GM19099 (cell line): ENCODE data around the gene SHC2.

ENCODE experiments used
- POLR2A ChIP-seq: IDR thresholded peaks from 3 replicates; pipeline ENCODE4 v1.6.1; 2011; ENCODE audit warnings: low read depth; ENCODE audit not compliant: insufficient read length; ENCODE audit errors: extremely low read depth

Gene SHC2

DNA sequence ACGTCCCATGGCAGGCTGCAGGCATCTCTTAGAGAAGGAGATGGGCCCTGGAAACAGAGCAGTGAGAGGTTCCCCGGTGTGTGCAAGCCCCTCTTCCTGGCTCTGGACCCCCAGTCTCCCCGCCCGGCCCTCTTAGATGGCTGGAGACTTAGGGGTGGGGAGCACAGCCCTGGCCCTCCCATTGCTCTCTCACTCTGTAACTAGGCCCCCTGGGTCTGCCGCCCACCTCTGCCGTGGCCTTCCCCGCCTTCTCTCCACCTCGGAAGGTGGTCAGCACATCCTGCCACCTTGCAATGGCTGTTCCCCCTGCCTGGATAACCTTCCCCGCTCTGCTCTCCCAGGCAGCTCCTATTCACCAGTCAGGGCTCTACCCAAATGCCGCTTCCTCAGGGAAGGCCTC lies 30.1 kb downstream of the SHC2 start:
- no peak for TF ChIP-seq POLR2A

DNA sequence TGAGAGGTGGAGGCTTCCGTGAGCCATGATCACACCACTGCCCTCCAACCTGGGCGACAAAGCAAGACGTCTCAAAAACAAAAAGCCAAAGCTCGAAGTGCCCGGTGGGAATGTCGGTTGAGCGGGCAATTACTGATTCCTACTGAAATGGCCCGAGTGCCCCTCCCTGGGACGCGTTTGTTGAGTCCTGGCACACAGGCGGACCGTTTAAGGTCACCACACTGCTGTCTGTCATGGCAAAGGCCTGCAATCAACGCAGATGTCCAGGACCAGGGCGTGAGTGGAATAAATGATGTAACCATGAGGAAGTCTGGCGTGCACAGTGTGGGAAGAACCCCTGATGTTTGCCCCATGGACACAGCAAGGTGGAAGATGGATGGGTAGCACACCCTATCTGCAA lies 32.7 kb downstream of the SHC2 start:
- TF ChIP-seq POLR2A: no peak

DNA sequence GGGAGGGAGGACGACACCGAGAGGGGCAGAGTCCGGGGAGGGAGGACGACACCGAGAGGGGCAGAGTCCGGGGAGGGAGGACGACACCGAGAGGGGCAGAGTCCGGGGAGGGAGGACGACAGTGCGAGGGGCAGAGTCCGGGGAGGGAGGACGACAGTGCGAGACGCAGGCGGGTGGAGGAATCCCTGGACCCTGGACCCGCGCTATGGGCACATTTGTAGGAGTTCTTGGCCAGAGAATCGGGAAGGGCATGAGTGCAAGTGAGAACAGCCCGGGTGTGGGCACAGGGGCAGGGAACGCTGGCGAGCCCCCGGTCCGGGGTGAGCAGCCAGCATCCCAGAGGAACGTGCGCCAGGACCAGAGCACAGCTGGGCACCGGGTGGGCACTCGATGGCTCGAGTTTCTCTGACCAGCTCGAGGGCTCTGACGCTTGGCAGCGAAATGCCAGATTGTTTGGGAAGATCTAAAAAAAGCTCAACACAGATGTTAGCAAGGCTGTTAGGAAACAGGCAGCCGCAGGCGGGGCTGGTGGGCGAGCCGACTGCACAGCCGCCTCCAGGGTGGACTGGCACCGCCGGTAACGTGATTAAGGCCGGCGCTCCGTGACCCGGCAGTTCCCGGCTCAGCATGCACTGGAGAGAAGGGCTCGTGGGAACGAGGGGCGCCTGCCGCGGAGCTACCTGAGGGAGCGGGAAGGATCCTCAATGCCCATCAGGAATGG lies 33.9 kb downstream of the SHC2 start:
- TF ChIP-seq POLR2A: no peak

DNA sequence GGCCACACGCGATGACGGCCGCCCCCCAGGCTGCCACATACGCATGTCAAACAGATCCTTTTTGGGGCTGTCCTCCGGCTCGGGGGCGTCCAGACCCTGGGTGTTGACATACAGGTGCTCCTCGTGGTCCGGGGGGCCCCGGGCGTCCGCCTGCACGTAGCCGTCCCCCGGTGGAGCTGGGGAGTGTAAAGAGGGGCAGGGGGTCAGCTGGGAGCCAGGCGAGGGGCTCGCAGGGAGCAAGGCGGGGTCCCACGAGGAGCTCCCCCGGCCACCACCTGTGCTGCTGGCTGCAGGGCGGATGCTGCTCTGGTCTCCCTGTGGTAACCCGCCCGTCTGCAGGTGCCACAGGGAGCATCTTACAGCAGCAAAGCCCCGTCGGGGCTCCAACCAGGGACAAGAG lies 35.8 kb downstream of the SHC2 start:
- no peak for TF ChIP-seq POLR2A

DNA sequence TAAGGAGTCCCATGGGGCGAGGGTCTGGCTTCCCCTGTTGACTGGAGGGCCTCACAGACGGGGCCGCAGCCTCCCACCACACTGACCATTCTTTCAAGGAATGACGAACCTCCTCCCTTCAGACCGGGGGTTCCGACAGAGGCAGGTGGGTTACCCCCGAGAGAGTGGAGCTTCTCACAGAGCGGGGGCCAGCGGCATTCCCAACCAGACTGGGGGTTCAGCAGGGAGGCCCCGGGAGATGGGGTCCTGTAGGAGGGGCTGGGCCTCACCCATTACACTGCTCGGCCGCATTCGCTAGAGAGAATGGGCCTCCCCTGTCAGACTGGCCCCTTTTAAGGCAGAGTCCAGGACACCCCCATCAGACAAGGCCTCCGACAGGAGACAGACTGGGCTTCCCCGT lies 36.3 kb downstream of the SHC2 start:
- TF ChIP-seq POLR2A: no peak

DNA sequence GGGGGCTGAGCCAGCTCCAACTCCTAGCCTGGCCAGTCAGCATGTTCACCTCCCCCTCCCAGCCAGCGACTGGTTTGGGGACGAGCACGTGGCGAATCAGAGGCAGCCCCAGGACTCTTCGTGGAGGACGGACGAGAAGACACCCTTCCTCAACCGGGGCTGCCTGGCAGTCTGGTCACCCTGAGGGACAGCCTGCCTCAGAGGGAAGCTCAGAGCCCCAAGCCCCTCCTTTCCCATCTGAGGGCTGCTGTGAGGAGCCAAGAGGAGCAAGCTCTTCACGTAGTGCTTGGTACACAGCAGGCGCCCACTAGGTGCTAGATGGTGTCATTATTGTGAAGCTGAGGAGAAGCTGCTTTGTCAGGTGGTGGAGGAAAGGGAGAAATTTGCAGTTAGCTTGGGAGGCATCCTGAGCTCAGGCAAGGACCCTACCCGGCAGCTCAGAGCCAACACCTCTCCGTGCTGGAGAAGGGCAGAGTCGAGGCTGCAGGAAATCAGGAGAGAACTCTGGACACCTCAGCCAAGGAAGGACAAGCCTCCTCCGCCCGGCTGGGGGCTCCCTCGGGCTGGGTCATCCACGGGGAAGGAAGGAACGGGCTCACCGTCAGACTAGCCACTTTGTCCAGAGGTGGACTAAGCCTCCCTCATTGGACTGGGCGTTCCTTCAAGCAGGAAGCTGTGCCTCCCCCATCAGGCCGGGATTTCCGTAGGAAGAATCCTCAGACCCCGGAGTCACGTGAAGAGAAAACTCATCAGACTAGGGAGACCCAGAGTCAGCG lies 37.0 kb downstream of the SHC2 start:
- TF ChIP-seq POLR2A: no peak

DNA sequence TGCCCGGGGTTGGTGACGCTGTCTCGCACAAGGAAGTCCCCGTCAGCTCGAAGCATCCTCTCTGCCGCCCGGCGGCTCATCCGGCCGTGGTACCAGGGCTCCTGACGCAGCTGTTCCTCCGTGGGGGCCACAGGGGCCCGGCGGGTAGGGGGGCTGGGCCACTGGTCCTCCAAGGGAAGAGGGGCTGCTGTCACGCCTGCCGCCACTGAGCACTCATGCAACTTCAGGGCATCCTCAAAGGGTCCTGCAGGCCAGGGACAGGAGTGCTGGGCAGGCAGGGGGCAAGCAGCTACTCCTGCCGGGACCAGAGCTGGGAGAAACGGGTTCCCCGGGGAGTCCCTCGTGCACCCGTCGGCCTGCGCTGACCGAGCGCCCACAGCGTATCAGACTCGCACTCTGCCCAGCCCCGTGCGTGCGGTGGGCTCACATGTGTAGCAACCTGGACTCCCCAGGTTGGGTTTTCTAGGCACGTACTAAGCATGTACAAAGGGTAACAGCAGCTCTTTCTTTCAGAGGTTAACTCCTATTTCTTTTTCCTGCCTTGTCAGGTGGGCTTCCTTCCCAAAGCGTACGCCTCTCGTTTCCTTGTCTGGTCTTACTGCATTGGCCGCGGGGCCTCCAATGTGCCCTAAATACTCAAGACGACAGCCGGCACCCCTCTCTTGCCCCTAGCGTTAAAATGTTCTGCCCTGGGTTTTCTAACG lies 38.5 kb downstream of the SHC2 start:
- TF ChIP-seq POLR2A: no peak

DNA sequence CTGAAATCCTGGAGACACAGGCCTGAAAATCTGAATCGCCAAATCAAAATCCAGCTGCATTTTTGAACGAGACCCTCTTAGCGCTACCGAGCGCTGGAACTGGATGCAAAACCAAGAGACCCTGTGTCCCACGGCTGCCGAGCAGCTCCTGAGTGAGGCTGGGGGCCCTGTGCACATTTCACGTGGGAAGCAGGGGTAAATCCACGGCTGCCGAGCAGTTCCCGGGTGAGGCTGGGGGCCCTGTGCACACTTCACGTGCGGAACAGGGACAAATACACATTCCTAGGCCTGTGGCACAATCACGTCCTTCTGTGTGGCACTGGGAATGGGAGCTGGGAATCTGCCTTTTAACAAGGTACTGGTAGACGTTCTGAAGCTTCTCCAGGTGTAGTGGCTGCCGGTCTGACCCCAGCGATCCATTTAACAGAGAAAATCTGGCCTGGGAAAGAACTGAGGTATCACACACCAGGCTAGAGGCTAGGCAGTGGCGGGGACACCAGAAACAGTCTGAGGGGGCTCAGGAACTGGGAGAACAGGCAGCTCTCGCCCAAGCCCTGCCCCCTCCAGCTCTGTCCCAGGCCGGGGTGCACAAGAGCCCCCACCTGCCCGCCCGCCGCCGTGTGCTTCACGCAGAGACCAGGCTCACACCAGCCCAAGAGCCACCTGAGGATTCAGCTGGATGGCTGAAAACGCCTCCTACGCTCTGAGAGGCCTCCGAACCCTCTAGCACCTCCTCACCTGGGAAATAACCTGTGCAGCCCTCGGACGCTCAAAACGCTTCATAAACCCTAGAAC lies 40.9 kb downstream of the SHC2 start:
- no peak for TF ChIP-seq POLR2A

DNA sequence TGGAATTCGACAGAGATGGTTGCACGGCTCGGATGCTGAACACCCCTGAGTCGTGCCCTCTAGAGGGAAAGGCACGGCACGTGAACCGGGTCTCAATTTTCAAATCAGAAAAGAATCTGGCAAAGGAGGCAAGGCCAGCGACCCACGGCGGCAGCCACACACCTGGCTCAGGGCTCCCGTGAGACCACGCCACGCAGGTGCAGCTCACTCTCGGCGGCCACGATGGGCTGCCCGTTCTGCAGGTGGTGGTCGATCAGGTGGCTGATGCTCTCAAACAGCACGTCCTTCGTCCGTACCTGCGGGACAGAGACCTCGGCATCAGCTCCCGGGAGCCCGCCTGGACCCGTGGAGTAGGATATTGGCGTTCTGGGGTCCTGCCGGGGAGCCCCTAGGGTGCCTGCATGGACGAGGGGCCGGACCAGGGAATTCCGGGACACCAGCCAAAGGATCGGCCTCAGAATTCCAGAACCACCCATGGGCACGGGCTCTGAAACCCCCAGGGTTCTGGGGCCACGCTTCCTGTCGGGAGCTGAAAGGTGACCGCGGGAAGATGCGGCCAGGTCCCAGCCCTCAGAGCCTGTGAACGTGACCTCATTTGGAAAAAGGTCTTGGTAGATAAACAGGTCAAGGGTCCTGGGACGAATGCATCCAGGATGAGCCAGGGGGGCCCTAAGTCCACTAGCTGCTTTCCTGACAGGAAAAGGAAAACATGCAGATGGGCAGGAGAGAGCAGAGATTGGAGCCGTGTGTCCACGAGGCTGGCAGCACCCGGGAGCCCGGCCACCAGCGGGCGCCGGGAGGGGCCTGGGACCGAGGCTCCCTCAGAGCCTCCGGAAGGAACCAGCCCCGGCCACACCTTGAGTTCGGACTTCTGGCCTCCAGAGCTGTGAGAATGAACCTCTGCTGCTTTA lies 41.8 kb downstream of the SHC2 start:
- no peak for TF ChIP-seq POLR2A

DNA sequence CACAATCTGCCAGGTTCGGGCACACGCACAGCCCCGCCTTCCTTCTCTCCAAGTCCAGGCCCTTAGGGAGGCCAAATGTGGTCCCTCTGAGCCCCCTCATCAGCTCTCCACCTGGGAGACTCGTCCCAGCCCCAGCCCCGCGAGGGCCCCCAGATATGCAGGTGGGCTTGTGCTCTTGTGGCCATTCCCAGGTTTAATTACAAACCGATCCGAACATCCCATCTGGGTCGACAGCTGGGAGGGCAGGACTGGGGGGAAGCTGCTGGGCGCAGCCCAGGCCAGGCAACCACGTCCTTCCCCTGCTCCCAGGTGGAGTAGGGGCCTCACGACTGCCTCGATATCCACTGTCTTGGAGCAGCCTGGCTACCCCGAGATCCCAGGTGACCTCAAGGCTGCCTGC lies 44.4 kb downstream of the SHC2 start:
- no peak for TF ChIP-seq POLR2A

DNA sequence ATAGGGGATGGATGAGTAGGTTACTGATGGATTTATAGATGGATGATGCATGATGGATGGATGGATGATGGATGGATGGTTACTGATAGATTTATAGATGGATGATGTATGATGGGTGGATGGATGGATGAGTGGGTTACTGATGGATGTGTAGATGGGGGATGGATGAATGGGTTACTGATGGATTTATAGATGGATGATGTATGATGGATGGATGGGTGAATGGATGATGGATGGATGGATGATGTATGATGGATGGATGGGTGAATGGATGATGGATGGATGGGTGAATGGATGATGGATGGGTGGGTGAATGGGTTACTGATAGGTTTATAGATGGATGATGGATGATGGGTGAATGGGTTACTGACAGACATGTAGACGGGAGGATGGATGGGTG lies 45.5 kb downstream of the SHC2 start:
- no peak for TF ChIP-seq POLR2A

DNA sequence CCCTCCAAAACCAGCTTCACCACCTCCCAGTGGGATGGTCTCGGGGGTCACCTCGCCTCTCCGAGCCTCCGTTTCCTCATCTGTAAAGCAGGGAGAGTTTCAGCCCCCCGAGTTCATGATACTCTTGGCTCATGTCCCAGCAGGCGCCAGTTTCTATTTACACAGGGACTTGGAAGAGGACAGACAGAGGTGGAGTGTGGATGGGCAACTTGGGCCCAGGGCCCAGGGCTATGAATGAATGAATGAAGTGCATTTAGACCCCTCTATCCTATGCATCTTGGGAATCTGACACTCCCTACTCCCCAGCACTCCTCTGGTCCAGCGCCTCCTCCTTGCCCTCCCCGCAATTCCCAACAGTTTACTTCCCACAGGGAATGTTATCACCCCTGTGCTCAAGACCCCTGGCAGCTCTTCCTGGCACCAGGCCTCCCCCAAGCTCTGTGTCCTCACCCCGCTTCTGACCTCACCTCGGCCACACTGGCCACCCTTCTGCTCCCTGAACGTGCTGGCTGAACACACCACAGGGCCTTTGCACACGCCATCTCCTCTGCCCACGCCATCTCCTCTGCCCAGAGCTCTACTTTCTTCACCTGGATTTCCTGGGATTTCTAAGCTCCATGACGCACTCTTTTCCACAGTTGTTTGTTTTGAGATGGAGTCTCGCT lies 46.9 kb downstream of the SHC2 start:
- no peak for TF ChIP-seq POLR2A
